NB4 (cell line): ENCODE measurements around the gene ZBP1.

Experiments used
- DNase-seq: peaks from one replicate; pipeline ENCODE4 v3.0.0; 2010; ENCODE audit warnings: low read depth
- H3K4me3 ChIP-seq: one replicate; pipeline ENCODE4 v1.5.1; 2011; ENCODE audit warnings: mild to moderate bottlenecking, low read depth, low read length, moderate library complexity
- CTCF ChIP-seq: IDR thresholded peaks from one replicate; pipeline ENCODE4 v1.5.1; 2012; ENCODE audit warnings: low read depth, low read length
- MAX ChIP-seq: IDR thresholded peaks from 2 replicates; pipeline ENCODE4 v1.6.1; 2011; ENCODE audit warnings: low read depth, low read length
- MYC ChIP-seq: IDR thresholded peaks from 2 replicates; pipeline ENCODE4 v1.6.1; 2011; ENCODE audit warnings: low read depth, low read length
- POLR2A ChIP-seq: IDR thresholded peaks from 2 replicates; pipeline ENCODE4 v1.6.1; 2011; ENCODE audit warnings: mild to moderate bottlenecking; ENCODE audit not compliant: insufficient read length; ENCODE audit errors: extremely low read depth

The ZBP1 gene

GRCh38 chr20:57571782-57572416, 48.3 kb downstream of the ZBP1 start:
- TF ChIP-seq POLR2A (no peak), MYC (no peak), CTCF (no peak), MAX (no peak)
- H3K4me3 ChIP-seq: no peak overlapping the region
- no peak for DNase-seq

- DNase-seq: no peak
- H3K4me3 ChIP-seq: no peak overlapping the region
- no peak for TF ChIP-seq CTCF
- no peak for TF ChIP-seq MYC
- TF ChIP-seq MAX: no peak
- TF ChIP-seq POLR2A: no peak
Observed at GRCh38 chr20:57570920-57571319, 49.3 kb downstream of the ZBP1 start.

GRCh38 chr20:57570145-57570850, 49.9 kb downstream of the ZBP1 start:
- TF ChIP-seq MYC (no peak), POLR2A (no peak)
- no peak for DNase-seq
- no peak overlapping the region for H3K4me3 ChIP-seq

- no peak overlapping the region for H3K4me3 ChIP-seq
- no peak for DNase-seq
Observed at GRCh38 chr20:57568960-57569359, 51.3 kb downstream of the ZBP1 start.

GRCh38 chr20:57568088-57568896, 51.9 kb downstream of the ZBP1 start:
- no peak for DNase-seq
- H3K4me3 ChIP-seq: no peak overlapping the region
- TF ChIP-seq CTCF: no peak
- TF ChIP-seq MYC: no peak
- TF ChIP-seq POLR2A: no peak
- TF ChIP-seq MAX: no peak

More at GRCh38 chr20:57568960-57569359, 51.3 kb downstream of the ZBP1 start:
- TF ChIP-seq POLR2A (no peak), CTCF (no peak), MAX (no peak), MYC (no peak)

GRCh38 chr20:57567471-57568079, 52.7 kb downstream of the ZBP1 start:
- H3K4me3 ChIP-seq: no peak overlapping the region
- TF ChIP-seq MYC (no peak), CTCF (no peak), MAX (no peak), POLR2A (no peak)
- DNase-seq: no peak
